EH (cell line): ENCODE data around the gene NOVA2.

ENCODE experiments used
- DNase-seq: peaks from one replicate; pipeline ENCODE4 v3.0.0-alpha.2; 2015; ENCODE audit warnings: low read depth

Gene NOVA2, protein sequence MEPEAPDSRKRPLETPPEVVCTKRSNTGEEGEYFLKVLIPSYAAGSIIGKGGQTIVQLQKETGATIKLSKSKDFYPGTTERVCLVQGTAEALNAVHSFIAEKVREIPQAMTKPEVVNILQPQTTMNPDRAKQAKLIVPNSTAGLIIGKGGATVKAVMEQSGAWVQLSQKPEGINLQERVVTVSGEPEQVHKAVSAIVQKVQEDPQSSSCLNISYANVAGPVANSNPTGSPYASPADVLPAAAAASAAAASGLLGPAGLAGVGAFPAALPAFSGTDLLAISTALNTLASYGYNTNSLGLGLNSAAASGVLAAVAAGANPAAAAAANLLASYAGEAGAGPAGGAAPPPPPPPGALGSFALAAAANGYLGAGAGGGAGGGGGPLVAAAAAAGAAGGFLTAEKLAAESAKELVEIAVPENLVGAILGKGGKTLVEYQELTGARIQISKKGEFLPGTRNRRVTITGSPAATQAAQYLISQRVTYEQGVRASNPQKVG

DNA sequence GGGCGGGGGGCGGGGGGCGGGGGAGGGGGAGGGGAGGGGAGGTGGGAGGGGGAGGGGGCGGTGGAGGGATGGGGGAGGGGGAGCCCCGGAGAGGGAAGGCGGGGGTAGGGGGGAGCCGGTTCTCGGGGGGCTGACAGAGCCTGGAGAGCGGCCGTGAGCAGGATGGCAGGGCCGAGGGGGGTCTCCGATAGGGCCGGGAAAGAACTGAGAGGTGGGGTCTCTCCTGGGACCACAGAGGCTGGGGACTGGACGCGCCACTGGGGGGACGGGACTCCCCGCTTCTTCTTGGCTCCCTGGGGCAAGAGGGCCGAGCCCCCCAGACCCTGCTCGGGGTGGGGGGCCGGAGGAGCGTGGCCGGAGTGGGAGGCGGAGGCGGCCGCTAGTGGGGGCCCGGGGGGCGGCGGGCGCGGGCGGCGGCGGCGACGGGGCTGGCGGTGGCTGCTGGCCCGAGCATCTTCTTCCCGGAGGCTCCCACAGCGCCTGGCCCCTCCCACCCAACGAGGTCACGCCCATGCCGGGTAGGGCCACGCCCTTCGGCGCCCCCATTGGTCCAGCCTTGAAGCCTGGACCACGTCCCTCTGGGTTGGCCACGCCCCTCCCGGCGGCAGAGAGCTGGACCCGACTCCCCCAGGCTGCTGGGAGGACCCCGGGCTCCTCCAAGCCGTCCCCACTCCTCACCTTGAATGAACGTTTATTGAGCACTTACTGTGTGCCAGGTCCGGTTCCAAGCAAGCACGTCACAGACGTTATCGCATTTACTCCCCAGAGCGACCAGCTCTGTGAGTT is at the start of gene NOVA2:
Gene NOVA2 (minus strand): TSS at position 313 of the 786 bp plus-strand sequence. CDS start 514 bp downstream, outside the sequence.
- peak; percentile 62 for DNase-seq

GRCh38 chr19:46023311-46023779 is 49.7 kb upstream of the NOVA2 start:
- DNase-seq = no peak

DNA sequence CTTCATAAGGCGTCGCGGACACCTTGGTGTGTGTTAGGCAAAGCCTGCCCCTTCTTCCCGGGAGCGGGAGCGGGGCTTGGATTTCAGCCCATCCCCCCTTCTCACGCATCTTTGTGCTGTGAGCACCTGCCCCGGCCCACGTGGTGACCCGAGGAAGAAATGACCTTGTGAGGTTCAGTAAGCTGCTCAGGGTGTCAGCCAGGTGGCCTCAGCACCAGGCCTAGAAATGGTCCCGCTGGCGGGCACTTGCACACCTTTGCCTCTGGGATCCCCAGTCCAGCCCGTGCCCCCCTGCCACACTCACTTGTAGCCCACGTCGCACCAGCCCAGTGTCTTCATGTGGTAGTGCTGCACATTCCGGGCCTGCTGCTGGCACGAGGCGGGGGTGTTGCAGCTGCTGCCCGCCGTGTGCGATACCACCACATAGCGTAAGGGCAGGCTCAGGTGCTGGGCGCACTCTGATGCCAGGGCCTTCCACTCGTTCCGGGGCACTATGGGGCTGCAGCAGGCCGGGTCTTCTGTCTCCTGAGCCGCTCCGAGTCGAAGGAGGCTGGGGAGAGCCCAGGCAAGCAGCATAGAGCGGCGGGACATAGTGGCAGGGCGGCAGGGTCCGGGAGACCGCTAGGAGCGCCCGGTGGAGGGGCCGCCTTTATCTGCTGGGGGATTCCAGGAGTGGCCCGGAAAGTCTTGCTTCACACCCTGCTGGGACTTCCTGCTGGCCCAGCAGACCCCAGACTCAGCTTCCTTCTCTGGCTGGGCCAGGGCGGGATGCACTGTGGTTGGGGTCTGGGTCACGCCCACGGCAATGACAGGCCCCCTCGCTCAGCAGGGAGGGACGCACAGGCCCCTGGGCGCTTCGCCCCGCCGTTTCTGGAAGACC is 49.0 kb upstream of the NOVA2 start, which contains the start of gene PGLYRP1:
Gene PGLYRP1 (minus strand): TSS at position 623 of the 880 bp plus-strand sequence. CDS start 32 bp downstream, at position 591.
- DNase-seq = no peak

DNA sequence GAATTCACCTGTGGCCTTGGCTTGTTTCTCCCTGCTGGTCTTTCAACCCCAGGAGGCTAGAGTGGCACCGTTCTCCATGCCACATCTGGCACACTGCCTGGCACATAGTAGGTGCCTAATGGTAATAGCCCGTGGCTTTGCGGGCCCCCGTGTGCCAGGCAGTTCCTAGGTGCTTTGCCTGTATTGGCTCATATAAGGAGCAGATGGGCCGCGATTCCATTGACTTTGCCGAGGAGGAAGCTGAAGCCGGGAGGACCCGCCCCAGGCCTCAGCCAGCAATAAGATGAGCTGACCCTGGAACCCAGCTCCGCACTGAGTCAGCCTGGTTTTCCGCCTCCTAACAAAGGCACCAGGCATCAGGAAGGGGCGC is 48.4 kb upstream of the NOVA2 start:
- DNase-seq = no peak

DNA sequence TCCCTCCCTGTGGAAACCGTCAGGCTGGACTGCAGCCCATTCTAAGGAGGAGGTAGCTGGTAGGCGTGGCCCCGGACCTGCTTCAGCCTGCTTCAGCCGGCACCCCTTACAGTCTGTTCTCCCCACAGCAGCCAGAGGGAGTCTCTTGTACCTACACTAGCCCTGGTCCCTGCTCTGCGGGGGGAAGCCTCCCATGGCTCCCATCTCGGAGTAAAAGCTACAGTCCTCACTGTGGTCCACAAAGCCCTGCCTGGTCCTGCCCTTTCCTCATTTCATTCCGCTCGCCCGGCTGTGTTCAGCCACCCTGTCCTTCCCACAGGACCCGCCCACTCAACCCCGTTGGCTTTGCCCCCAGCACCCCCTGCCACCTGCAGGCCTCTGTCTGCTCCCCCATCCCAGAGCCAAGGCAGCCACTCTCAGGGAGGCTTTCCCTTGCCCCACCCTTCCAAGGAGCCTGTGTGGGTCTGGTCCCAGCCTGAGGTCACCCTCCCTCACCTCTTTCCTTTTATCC is 47.9 kb upstream of the NOVA2 start:
- no peak for DNase-seq

DNA sequence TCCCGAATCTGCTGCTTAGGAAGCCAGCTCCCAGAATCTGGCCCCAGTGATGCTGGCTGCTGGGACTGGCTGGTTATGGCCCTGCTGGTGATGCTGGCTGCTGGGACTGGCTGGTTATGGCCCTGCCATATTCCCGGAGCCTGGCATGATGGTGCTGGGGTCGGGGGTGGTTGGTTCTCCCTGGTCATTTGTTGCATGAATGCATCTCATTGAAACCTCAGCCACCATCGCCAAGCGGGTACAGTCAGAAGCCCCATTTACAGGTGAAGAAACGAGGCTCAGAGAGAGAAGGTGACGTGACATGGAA is 47.1 kb upstream of the NOVA2 start:
- DNase-seq = no peak

DNA sequence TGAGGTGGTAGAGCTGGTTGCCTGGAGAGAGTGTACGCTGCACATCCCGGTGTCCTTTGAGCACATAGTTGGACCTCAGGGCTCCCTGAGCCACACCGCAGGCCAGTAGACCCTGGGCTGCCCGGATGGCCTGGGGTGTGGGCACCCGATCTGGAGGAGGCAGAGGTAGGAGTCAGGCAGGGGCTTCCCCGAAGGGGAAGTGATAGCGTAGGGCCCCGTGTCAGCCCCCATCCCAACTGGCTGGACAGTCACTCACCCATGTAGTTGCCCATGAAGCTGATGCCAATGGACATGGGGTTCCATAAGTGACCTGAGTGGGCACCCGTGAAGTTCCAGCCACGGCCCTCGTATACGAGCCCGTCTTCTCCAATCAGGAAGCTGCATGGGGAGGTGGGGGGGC is 45.6 kb upstream of the NOVA2 start:
- DNase-seq = no peak

- no peak for DNase-seq
These were observed 45.1 kb upstream of the NOVA2 start for GRCh38 chr19:46018729-46019251.

DNA sequence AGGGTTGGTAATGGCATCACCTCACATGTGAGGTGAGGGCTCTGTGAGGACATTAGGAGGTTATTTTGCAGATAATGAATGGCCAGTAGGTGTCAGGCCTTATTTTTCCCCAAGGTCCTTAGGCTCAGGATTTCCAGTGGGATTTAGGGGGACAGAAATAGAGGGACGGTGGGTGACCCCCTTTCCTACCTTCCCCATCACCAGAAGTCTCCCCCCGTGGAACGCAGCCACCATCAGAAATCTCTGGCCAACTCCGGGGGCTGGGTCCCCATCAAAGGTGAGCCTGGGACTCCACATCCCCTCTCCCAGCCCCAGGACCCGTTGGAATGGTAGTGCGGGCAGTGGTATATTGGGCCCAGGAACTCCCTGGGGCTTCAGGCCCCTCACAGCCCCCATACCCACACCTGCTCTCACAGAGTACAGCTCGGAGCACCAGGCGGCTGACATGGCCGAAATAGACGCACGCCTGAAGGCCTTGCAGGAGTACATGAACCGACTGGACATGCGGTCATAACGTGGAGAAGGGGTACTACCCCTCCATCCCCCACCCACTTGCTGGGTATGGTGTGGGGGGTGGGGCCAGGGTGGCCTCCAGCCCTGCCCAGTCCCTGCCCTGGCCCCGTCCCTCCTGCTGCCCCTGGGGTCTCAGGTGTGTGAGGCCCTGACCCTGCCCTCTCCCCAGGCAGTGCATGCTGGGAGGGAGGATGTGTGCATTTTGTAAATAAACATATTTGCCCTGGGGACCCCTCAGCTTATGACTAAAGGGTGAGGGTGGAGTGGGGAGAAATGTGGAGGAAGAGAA is 44.4 kb upstream of the NOVA2 start:
- no peak for DNase-seq

- no peak for DNase-seq
These were observed 43.4 kb upstream of the NOVA2 start for GRCh38 chr19:46017095-46017429.

DNA sequence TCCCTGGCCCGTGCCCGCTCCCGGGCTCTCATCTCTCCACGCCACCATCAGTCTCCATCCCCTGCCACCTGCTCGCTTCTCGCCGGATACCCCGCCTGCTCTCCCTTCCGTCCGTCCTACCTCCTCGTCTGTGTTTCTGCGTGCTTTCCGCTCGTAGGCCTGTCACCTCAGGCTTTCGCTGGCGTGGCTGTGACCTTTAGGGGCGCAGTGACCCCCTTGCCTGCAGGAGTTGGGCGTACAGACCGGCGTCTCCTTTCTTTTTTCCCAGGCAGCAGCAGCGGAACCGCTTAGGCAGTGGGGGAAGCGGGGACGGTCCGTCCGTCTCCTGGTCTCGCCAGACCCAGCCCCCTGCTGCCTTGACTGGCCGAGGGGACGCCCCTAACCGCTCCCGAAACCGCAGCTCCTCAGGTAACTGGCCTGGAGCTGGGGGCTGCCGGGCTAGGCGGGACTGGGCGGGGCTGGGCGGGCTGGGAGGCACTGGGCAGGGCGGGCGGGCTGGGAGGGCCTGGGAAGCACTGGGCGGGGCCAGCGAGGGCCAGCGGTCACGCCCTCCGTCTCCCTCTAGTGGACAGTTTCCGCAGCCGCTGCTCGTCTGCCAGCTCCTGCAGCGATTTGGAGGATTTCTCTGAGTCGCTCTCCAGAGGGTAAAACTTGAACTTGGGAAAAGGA is 42.9 kb upstream of the NOVA2 start:
- DNase-seq = peak; percentile 77

- DNase-seq = no peak
These were observed 42.2 kb upstream of the NOVA2 start for GRCh38 chr19:46015687-46016425.

DNA sequence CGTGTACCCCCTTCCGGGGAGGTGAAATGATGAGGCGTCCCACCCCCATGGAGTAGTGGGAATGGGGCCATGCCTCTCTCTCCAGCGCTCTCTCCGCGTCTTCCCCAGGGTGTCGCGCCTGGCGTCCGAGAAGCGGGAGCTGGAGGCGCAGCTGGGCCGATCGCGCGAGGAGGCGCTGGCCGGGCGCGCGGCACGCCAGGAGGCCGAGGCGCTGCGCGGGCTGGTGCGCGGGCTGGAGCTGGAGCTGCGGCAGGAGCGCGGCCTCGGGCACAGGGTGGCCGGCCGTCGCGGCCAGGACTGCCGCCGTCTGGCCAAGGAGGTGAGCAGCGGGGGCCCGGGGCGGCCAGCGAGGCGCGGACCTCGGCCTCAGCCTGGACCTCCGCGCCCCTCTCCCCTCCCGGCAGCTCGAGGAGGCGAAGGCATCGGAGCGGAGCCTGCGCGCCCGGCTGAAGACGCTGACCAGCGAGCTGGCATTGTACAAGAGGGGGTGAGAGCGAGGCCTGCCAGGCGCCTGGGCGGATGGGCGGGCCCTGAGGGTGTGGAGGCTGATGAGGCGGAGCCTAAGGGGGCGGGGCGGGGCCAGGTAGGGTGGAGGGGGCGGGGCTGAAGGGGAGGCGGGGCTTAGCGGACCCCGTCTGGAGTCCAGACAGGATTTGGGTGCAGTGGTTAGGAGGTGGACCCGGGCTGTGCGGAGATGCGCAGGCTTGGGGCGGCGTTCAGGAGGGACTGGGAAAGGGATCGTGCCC is 41.4 kb upstream of the NOVA2 start:
- peak; percentile 59 for DNase-seq

GRCh38 chr19:46014534-46014933 is 40.9 kb upstream of the NOVA2 start:
- no peak for DNase-seq

GRCh38 chr19:46009530-46010510 is 36.2 kb upstream of the NOVA2 start:
- peak; percentile 69 for DNase-seq

DNA sequence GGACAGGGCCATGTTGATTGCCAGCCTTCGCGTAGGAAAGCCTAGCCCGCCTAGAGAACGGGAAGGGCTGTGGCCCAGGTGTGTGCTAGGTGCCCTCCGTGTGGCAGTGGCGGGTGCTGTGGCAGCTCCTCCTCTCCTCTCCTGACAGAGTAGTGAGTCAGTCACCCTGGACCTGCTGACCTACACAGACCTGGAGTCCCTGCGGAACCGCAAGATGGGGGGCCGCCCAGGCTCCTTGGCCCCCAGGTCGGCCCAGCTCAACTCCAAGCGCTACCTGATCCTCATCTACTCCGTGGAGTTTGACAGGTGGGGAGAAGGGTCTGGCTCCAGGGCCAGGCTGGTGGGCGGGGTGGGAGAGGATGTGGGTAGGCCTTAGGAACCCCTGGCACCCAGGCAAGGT is 32.7 kb upstream of the NOVA2 start:
- no peak for DNase-seq

GRCh38 chr19:46002678-46003275 is 29.1 kb upstream of the NOVA2 start:
- no peak for DNase-seq
